ENCODE measurements around the gene KNG1. TPM values are rescaled to one million over a fixed set of nuclear protein-coding genes. Genes with fewer than 3 reads are reported as not detected.

The KNG1 gene
- total RNA-seq, 1 experiment from 2014 or later: not detected

- Histone ChIP-seq H3K27me3 (replicated peaks; ENCODE audit: insufficient read depth, low read depth, low read length, poor library complexity) (no peaks in the 10 kb centered on the region), H3K4me3 (ENCODE audit: low read depth, low read length, poor library complexity, severe bottlenecking) (no peak overlapping the region), H3K4me1 (ENCODE audit: insufficient read depth, low read length, poor library complexity, severe bottlenecking) (no peaks in the 10 kb centered on the region), H3K27ac (ENCODE audit: low read depth, low read length, poor library complexity, severe bottlenecking) (no peak overlapping the region), H3K36me3 (ENCODE audit: insufficient read depth, low read length, poor library complexity, severe bottlenecking) (no peaks in the 10 kb centered on the region), H3K9me3 (ENCODE audit: low read depth, low read length, poor library complexity, severe bottlenecking) (no peaks in the 10 kb centered on the region)
- no TSS peak for BruUV-seq (replicated peaks)
- intact Hi-C loops (cut with micrococcal nuclease; ENCODE audit: unreplicated experiment): no loop called here
- no peak for TF ChIP-seq CTCF (conservative IDR thresholded peaks at IDR 0.05; ENCODE audit: low read depth, low read length)
- TF ChIP-seq EZH2 (IDR thresholded peaks at IDR 0.05; ENCODE audit: borderline replicate concordance, low read depth, low read length, poor library complexity, severe bottlenecking): no peak
- ChIA-PET CTCF (no interaction called here), POLR2A (ENCODE audit: low non-redundant PET) (no interaction called here)
- DNase-seq (ENCODE audit: low spot score): no peak
Observed at GRCh38 chr3:186724911-186725310, 7.8 kb downstream of the KNG1 start.

GRCh38 chr3:186732169-186732766 is 15.1 kb downstream of the KNG1 start:
- H3K4me3 ChIP-seq (ENCODE audit: low read depth, low read length, poor library complexity, severe bottlenecking): no peak overlapping the region
- intact Hi-C loops (cut with micrococcal nuclease; ENCODE audit: unreplicated experiment): no loop called here
- H3K27me3 ChIP-seq (replicated peaks; ENCODE audit: insufficient read depth, low read depth, low read length, poor library complexity): no peaks in the 10 kb centered on the region
- no peaks in the 10 kb centered on the region for H3K9me3 ChIP-seq (ENCODE audit: low read depth, low read length, poor library complexity, severe bottlenecking)
- H3K36me3 ChIP-seq (ENCODE audit: insufficient read depth, low read length, poor library complexity, severe bottlenecking): no peaks in the 10 kb centered on the region
- BruUV-seq (replicated peaks): no TSS peak
- no peak for DNase-seq (ENCODE audit: low spot score)
- ChIA-PET POLR2A (ENCODE audit: low non-redundant PET) (no interaction called here), CTCF (no interaction called here)
- H3K4me1 ChIP-seq (ENCODE audit: insufficient read depth, low read length, poor library complexity, severe bottlenecking): no peaks in the 10 kb centered on the region
- no peak for TF ChIP-seq EZH2 (IDR thresholded peaks at IDR 0.05; ENCODE audit: borderline replicate concordance, low read depth, low read length, poor library complexity, severe bottlenecking)
- TF ChIP-seq CTCF (conservative IDR thresholded peaks at IDR 0.05; ENCODE audit: low read depth, low read length): no peak
- no peak overlapping the region for H3K27ac ChIP-seq (ENCODE audit: low read depth, low read length, poor library complexity, severe bottlenecking)

- CTCF ChIA-PET: no interaction called here
- no peaks in the 10 kb centered on the region for H3K9me3 ChIP-seq (ENCODE audit: low read depth, low read length, poor library complexity, severe bottlenecking)
- H3K27ac ChIP-seq (ENCODE audit: low read depth, low read length, poor library complexity, severe bottlenecking): no peak overlapping the region
- H3K36me3 ChIP-seq (ENCODE audit: insufficient read depth, low read length, poor library complexity, severe bottlenecking): no peaks in the 10 kb centered on the region
- H3K4me1 ChIP-seq (ENCODE audit: insufficient read depth, low read length, poor library complexity, severe bottlenecking): peaks cover 4% of the 10 kb centered on the region
- intact Hi-C loops (cut with micrococcal nuclease; ENCODE audit: unreplicated experiment): no loop called here
- BruUV-seq (replicated peaks): no TSS peak
- H3K4me3 ChIP-seq (ENCODE audit: low read depth, low read length, poor library complexity, severe bottlenecking): no peak overlapping the region
- H3K27me3 ChIP-seq (replicated peaks; ENCODE audit: insufficient read depth, low read depth, low read length, poor library complexity): no peaks in the 10 kb centered on the region
- TF ChIP-seq EZH2 (IDR thresholded peaks at IDR 0.05; ENCODE audit: borderline replicate concordance, low read depth, low read length, poor library complexity, severe bottlenecking): no peak
- TF ChIP-seq CTCF (conservative IDR thresholded peaks at IDR 0.05; ENCODE audit: low read depth, low read length): no peak
- no peak for DNase-seq (ENCODE audit: low spot score)
- POLR2A ChIA-PET (ENCODE audit: low non-redundant PET): no interaction called here
Observed at GRCh38 chr3:186742618-186743380, 25.6 kb downstream of the KNG1 start.

Data from A673 (cell line).